GM12878 (cell line): ENCODE data around the gene HMCES. TPM values are rescaled to one million over a fixed set of nuclear protein-coding genes. Genes with fewer than 3 reads are reported as not detected.

ENCODE experiments used
- CHD2 ChIP-seq: IDR thresholded peaks from 2 replicates; pipeline ENCODE4 v1.6.1; 2011; ENCODE audit warnings: low read depth, low read length, improper control_type of control experiment, borderline replicate concordance
- ESRRA ChIP-seq: IDR thresholded peaks from 2 replicates; pipeline ENCODE4 v1.6.1; 2012; ENCODE audit warnings: mild to moderate bottlenecking, low read length, improper control_type of control experiment
- FOXM1 ChIP-seq: IDR thresholded peaks from 2 replicates; pipeline ENCODE4 v1.6.1; 2012; ENCODE audit warnings: low read depth, mild to moderate bottlenecking, inconsistent platforms, low read length, moderate library complexity
- HDAC6 ChIP-seq: fragments of 200-600 bp; sonication (generic); IDR thresholded peaks from one replicate; pipeline ENCODE4 v1.8.0; 2017; ENCODE audit warnings: antibody characterized with exemption; ENCODE audit not compliant: unreplicated experiment
- KLF5 ChIP-seq: fragments of 450-650 bp; IDR thresholded peaks from 2 replicates; pipeline ENCODE4 v1.6.1; 2014; ENCODE audit warnings: mild to moderate bottlenecking; ENCODE audit not compliant: partially characterized antibody
- MTA3 ChIP-seq: IDR thresholded peaks from 2 replicates; pipeline ENCODE4 v1.6.1; 2012; ENCODE audit warnings: low read length, inconsistent platforms, borderline replicate concordance
- NR2C2 ChIP-seq: IDR thresholded peaks from 2 replicates; pipeline ENCODE4 v1.6.1; 2011; ENCODE audit warnings: borderline replicate concordance, low read depth; ENCODE audit not compliant: control insufficient read depth, insufficient read length
- PAX8 ChIP-seq: fragments of 450-650 bp; IDR thresholded peaks from 2 replicates; pipeline ENCODE4 v1.6.1; 2017; ENCODE audit warnings: mild to moderate bottlenecking, moderate library complexity
- POLR2AphosphoS5 ChIP-seq: IDR thresholded peaks from 2 replicates; pipeline ENCODE4 v1.6.1; 2011; ENCODE audit warnings: mild to moderate bottlenecking, low read length, inconsistent platforms
- SIN3A ChIP-seq: IDR thresholded peaks from 2 replicates; pipeline ENCODE4 v1.6.1; 2012; ENCODE audit warnings: low read depth, low read length, improper control_type of control experiment
- ZBED1 ChIP-seq: IDR thresholded peaks from 2 replicates; pipeline ENCODE4 v1.6.1; 2016; ENCODE audit warnings: borderline replicate concordance
- ZNF217 ChIP-seq: fragments of 450-650 bp; IDR thresholded peaks from 2 replicates; pipeline ENCODE4 v1.6.1; 2017; ENCODE audit warnings: antibody characterized with exemption, mild to moderate bottlenecking
- ZZZ3 ChIP-seq: IDR thresholded peaks from 2 replicates; pipeline ENCODE4 v1.6.1; 2011; ENCODE audit warnings: low read depth; ENCODE audit not compliant: control insufficient read depth, insufficient read length
- polyA plus RNA-seq, 11 experiments: library from polyadenylated mRNA; depleted of rRNA in 4 of 11; unstranded in 6 of 11; stranded (reverse) in 5 of 11; fragments of >200 nt; fragmentation: Nextera tagmentation in 4 of 11; fragmentation: Illumina TruSeq in 1 of 11; extraction: Ambion mirVana in 4 of 11; extraction: Trizol in 1 of 11; gene quantifications; 1 replicate in 1 of 11; 2 replicates in 10 of 11; pipeline versions ENCODE4 v1.2.1 to v1.2.3, GENCODE V29; 2011 to 2016; ENCODE audit warnings: inconsistent platforms in 2 of 11, missing spikeins in 2 of 11, low read depth in 1 of 11
- total RNA-seq, 4 experiments: library from RNA; depleted of rRNA in 3 of 4; stranded (reverse); fragments of >200 nt in 3 of 4; fragmentation: Illumina TruSeq in 1 of 4; extraction: Trizol in 1 of 4; gene quantifications; 2 replicates each; pipeline versions ENCODE4 v1.2.1 to v1.2.3, GENCODE V29; 2013 to 2021
- TF ChIP-seq, protein P1 (sequence below): fragments of 450-650 bp; IDR thresholded peaks from 2 replicates; pipeline ENCODE4 v1.6.1; 2017; ENCODE audit warnings: mild to moderate bottlenecking, low read depth, inconsistent platforms; ENCODE audit not compliant: poor library complexity, severe bottlenecking
- TF ChIP-seq, protein P2 (sequence below): fragments of 450-650 bp; formaldehyde crosslinking; IDR thresholded peaks from 2 replicates; pipeline ENCODE4 v1.5.0; 2022; ENCODE audit warnings: mild to moderate bottlenecking, missing genetic modification characterization
- TF ChIP-seq, protein P3 (sequence below): fragments of 450-650 bp; IDR thresholded peaks from 2 replicates; pipeline ENCODE4 v1.6.1; 2017; ENCODE audit warnings: mild to moderate bottlenecking, moderate library complexity
- TF ChIP-seq, protein P4 (sequence below): IDR thresholded peaks from 2 replicates; pipeline ENCODE4 v1.6.1; 2011; ENCODE audit warnings: borderline replicate concordance, low read depth, mild to moderate bottlenecking, moderate library complexity, mixed read lengths, low read length; ENCODE audit not compliant: insufficient read depth; ENCODE audit errors: extremely low read length
- TF ChIP-seq, protein P5 (sequence below): fragments of 450-650 bp; IDR thresholded peaks from 2 replicates; pipeline ENCODE4 v1.6.1; 2016; ENCODE audit warnings: mild to moderate bottlenecking

The HMCES gene
- total and polyA plus RNA-seq, 10 of the 15 experiments (the other 5 are each of a cell fraction or from before 2014, with no cell fraction given) = 12.4 to 49.8 (median 27.0) TPM

DNA sequence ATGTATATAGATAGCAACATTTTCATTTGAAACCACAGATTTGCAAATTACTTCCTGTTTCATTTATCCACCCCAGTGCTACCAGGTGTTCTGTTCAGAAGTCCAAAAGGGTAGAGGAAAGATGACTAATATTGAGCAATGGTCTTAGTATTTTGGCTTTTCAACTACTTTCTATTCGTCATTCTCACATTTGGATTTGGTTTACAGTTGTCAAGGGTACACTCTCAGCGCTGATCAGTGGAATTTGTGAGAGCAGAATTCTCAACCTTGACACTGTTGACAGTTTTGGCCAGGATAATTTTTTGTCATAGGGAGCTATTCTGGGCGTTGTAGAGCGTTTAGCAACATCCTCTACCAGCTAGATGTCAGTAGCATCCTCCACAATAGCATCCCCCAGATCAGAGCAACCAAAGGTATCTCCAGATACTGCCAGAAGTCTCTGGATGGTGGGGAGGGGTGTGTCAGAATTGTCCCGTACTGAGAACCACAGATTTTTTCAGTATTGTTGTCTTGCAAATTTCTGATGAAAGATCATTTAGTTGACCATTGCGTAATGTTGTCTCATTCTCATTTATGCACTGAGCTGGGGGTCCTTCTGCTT, 4.2 kb downstream of the HMCES start (continued):
- TF ChIP-seq FOXM1 (peak; percentile 97), HDAC6 (no peak), SIN3A (peak; percentile 84), NR2C2 (no peak), ESRRA (no peak), KLF5 (no peak), MTA3 (peak; percentile 99), PAX8 (no peak), ZBED1 (peak; percentile 96), ZNF217 (peak; percentile 68; the same call in 1 of the 2 replicates), POLR2AphosphoS5 (no peak), CHD2 (peak; percentile 71; the same call in 1 of the 2 replicates), ZZZ3 (no peak)
- TF ChIP-seq, protein P1, sequence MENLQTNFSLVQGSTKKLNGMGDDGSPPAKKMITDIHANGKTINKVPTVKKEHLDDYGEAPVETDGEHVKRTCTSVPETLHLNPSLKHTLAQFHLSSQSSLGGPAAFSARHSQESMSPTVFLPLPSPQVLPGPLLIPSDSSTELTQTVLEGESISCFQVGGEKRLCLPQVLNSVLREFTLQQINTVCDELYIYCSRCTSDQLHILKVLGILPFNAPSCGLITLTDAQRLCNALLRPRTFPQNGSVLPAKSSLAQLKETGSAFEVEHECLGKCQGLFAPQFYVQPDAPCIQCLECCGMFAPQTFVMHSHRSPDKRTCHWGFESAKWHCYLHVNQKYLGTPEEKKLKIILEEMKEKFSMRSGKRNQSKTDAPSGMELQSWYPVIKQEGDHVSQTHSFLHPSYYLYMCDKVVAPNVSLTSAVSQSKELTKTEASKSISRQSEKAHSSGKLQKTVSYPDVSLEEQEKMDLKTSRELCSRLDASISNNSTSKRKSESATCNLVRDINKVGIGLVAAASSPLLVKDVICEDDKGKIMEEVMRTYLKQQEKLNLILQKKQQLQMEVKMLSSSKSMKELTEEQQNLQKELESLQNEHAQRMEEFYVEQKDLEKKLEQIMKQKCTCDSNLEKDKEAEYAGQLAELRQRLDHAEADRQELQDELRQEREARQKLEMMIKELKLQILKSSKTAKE = peak; percentile 86
- TF ChIP-seq, protein P2, sequence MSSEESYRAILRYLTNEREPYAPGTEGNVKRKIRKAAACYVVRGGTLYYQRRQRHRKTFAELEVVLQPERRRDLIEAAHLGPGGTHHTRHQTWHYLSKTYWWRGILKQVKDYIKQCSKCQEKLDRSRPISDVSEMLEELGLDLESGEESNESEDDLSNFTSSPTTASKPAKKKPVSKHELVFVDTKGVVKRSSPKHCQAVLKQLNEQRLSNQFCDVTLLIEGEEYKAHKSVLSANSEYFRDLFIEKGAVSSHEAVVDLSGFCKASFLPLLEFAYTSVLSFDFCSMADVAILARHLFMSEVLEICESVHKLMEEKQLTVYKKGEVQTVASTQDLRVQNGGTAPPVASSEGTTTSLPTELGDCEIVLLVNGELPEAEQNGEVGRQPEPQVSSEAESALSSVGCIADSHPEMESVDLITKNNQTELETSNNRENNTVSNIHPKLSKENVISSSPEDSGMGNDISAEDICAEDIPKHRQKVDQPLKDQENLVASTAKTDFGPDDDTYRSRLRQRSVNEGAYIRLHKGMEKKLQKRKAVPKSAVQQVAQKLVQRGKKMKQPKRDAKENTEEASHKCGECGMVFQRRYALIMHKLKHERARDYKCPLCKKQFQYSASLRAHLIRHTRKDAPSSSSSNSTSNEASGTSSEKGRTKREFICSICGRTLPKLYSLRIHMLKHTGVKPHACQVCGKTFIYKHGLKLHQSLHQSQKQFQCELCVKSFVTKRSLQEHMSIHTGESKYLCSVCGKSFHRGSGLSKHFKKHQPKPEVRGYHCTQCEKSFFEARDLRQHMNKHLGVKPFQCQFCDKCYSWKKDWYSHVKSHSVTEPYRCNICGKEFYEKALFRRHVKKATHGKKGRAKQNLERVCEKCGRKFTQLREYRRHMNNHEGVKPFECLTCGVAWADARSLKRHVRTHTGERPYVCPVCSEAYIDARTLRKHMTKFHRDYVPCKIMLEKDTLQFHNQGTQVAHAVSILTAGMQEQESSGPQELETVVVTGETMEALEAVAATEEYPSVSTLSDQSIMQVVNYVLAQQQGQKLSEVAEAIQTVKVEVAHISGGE (CRISPR knock-in tag) = no peak
- TF ChIP-seq, protein P3, sequence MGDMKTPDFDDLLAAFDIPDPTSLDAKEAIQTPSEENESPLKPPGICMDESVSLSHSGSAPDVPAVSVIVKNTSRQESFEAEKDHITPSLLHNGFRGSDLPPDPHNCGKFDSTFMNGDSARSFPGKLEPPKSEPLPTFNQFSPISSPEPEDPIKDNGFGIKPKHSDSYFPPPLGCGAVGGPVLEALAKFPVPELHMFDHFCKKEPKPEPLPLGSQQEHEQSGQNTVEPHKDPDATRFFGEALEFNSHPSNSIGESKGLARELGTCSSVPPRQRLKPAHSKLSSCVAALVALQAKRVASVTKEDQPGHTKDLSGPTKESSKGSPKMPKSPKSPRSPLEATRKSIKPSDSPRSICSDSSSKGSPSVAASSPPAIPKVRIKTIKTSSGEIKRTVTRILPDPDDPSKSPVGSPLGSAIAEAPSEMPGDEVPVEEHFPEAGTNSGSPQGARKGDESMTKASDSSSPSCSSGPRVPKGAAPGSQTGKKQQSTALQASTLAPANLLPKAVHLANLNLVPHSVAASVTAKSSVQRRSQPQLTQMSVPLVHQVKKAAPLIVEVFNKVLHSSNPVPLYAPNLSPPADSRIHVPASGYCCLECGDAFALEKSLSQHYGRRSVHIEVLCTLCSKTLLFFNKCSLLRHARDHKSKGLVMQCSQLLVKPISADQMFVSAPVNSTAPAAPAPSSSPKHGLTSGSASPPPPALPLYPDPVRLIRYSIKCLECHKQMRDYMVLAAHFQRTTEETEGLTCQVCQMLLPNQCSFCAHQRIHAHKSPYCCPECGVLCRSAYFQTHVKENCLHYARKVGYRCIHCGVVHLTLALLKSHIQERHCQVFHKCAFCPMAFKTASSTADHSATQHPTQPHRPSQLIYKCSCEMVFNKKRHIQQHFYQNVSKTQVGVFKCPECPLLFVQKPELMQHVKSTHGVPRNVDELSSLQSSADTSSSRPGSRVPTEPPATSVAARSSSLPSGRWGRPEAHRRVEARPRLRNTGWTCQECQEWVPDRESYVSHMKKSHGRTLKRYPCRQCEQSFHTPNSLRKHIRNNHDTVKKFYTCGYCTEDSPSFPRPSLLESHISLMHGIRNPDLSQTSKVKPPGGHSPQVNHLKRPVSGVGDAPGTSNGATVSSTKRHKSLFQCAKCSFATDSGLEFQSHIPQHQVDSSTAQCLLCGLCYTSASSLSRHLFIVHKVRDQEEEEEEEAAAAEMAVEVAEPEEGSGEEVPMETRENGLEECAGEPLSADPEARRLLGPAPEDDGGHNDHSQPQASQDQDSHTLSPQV = no peak
- TF ChIP-seq, protein P4, sequence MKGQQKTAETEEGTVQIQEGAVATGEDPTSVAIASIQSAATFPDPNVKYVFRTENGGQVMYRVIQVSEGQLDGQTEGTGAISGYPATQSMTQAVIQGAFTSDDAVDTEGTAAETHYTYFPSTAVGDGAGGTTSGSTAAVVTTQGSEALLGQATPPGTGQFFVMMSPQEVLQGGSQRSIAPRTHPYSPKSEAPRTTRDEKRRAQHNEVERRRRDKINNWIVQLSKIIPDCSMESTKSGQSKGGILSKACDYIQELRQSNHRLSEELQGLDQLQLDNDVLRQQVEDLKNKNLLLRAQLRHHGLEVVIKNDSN = no peak
- TF ChIP-seq, protein P5, sequence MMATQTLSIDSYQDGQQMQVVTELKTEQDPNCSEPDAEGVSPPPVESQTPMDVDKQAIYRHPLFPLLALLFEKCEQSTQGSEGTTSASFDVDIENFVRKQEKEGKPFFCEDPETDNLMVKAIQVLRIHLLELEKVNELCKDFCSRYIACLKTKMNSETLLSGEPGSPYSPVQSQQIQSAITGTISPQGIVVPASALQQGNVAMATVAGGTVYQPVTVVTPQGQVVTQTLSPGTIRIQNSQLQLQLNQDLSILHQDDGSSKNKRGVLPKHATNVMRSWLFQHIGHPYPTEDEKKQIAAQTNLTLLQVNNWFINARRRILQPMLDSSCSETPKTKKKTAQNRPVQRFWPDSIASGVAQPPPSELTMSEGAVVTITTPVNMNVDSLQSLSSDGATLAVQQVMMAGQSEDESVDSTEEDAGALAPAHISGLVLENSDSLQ = peak; percentile 40; the same call in 1 of the 2 replicates
